Cardiac fibroblast (primary cell): ENCODE data around the gene HIC1.
A peak's percentile ranks its signal among the peaks of the same experiment; 100 is the strongest.

Source experiments
- DNase-seq, 2 donors: peaks; one replicate each; pipeline versions ENCODE4 v3.0.0 to v3.0.0-alpha.2; 2010; ENCODE audit warnings: low read depth in 2 of 2
- H3K4me3 ChIP-seq, 2 donors: replicated peaks in 1 of 2; 1 replicate in 1 of 2; 2 replicates in 1 of 2; pipeline ENCODE4 v1.5.1; 2011; ENCODE audit warnings: low read depth in 2 of 2, low read length in 2 of 2, mild to moderate bottlenecking in 2 of 2, moderate library complexity in 1 of 2
- TF ChIP-seq, protein P1 (sequence below): IDR thresholded peaks from one replicate; pipeline ENCODE4 v1.5.1; 2011; ENCODE audit warnings: low read depth, mild to moderate bottlenecking, low read length, inconsistent platforms

HIC1 gene

DNA sequence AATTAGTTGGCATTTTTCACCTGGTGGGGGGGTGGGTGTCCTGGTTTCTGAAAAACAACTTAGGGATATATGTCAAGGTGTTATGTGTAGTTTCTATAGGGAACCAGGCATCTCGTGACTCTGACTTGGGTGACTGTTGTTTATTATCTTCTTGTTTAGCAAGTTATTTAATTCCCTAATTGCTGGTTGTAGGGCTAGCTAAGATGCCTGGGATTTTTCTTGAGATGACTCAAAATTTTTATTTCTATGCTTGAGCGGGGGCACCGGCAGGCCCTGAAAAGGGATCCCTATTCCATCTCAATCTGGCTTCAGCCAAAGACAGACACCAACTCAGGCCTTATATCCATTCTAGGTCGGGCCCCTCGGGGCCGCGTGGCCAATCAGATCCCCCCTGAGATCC lies 21.8 kb upstream of the HIC1 start:
- H3K4me3 ChIP-seq, result no peak overlapping the region
- no peak for DNase-seq
- TF ChIP-seq, protein P1, sequence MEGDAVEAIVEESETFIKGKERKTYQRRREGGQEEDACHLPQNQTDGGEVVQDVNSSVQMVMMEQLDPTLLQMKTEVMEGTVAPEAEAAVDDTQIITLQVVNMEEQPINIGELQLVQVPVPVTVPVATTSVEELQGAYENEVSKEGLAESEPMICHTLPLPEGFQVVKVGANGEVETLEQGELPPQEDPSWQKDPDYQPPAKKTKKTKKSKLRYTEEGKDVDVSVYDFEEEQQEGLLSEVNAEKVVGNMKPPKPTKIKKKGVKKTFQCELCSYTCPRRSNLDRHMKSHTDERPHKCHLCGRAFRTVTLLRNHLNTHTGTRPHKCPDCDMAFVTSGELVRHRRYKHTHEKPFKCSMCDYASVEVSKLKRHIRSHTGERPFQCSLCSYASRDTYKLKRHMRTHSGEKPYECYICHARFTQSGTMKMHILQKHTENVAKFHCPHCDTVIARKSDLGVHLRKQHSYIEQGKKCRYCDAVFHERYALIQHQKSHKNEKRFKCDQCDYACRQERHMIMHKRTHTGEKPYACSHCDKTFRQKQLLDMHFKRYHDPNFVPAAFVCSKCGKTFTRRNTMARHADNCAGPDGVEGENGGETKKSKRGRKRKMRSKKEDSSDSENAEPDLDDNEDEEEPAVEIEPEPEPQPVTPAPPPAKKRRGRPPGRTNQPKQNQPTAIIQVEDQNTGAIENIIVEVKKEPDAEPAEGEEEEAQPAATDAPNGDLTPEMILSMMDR, result no peak

DNA sequence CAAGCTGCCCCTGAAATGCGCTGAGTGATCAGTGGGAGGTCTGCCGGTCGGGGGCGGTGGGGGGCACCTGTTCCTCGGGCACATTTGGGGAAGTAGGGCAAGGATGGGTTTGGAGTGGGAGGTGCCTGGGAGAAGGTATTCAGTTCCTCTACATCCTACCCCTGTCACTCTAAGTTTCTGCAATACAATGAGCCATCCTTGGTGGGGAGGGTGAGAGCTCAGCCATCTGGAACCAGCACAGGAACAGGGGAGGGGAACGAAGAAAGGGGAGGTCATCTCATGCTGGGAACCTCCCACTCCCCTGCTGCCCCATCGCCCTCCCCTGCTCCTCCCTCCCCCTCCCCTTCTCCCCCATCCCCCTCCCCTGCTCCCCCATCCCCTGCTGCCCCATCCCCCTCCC lies 20.7 kb upstream of the HIC1 start:
- DNase-seq, result peak in 1 of 2 donors; percentile 49
- H3K4me3 ChIP-seq, result no peak overlapping the region
- TF ChIP-seq, protein P1, result no peak

DNA sequence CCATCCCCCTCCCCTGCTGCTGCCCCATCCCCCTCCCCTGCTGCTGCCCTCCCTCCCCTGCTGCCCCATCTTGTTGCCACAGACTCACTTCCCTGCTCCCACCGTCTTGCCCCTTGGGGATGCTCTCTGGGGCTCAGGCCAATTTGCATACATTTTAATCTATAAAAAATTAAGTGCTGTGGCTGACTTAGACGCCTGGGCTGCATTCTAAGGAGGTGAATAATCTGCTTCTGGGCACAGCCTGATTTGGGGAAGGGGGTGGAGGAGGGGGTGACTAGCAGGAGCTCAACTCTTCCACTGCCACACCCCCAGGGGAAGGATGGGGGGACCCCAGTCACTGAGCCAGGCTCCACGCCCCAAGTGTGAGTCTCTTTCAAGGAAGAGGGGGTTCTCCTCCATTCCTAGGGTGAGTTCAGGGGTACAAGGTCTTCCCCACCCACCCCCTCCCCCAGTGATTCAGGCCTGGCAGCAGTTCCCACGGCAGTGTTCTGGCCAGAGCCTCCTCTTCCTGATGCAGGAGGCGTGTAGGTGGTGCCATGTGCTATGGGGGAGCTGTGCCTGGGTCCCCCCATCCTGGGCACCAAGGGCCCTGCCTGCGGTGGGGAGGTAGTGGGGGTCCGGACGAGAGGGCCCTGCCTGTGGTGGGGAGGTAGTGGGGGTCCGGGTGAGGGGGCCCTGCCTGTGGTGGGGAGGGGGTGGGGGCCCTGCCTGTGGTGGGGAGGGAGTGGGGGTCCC lies 19.9 kb upstream of the HIC1 start:
- H3K4me3 ChIP-seq, result no peak overlapping the region
- peak; percentile 73 to 84 for DNase-seq
- TF ChIP-seq, protein P1, result no peak

- DNase-seq, result no peak
- TF ChIP-seq, protein P1, result no peak
- no peak overlapping the region for H3K4me3 ChIP-seq
Observed at GRCh38 chr17:2035541-2036488, 19.1 kb upstream of the HIC1 start.

- DNase-seq, result no peak
- no peak overlapping the region for H3K4me3 ChIP-seq
- TF ChIP-seq, protein P1, result no peak
Observed at GRCh38 chr17:2037155-2037554, 17.7 kb upstream of the HIC1 start.

DNA sequence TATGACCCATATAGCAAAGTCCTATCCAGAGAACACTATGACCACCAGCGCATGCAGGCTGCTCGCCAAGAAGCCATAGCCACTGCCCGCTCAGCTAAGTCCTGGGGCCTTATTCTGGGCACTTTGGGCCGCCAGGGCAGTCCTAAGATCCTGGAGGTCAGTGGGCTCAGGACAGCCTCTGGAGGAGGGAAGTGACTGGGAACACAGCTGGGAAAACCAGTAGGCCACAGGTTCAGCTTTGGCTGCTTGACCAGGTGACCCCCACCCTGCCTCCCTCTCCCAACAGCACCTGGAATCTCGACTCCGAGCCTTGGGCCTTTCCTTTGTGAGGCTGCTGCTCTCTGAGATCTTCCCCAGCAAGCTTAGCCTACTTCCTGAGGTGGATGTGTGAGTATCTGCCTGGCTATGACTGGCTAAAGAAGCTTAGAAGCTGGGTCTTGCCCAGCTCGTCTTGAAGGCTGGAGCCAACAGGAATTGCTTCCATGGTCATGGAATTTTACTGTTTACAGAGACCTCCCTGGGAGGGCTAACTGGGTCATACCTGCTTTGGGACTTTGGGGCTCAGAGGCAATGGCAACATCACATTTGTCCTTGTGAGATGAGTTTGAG lies 14.6 kb upstream of the HIC1 start:
- TF ChIP-seq, protein P1, result no peak
- H3K4me3 ChIP-seq, result no peak overlapping the region
- no peak for DNase-seq
